WTC11 (cell line): ENCODE data around the gene ADCYAP1R1.

ENCODE experiments used
- CTCF ChIP-seq: fragments of 200-600 bp; IDR thresholded peaks from 2 replicates; pipeline ENCODE4 v1.8.0; 2022; ENCODE audit warnings: antibody characterized with exemption
- SP1 ChIP-seq: sonication (generic); formaldehyde crosslinking; conservative IDR thresholded peaks from 2 replicates; pipeline ENCODE4 v1.8.1; 2022; ENCODE audit warnings: missing genetic modification reagents
- ZNF138 ChIP-seq: sonication (generic); formaldehyde crosslinking; conservative IDR thresholded peaks from 2 replicates; pipeline ENCODE4 v1.8.1; 2022; ENCODE audit warnings: mild to moderate bottlenecking, moderate library complexity, missing genetic modification reagents
- ZNF232 ChIP-seq: sonication (generic); formaldehyde crosslinking; IDR thresholded peaks from 2 replicates; pipeline ENCODE4 v1.8.0; 2022; ENCODE audit warnings: mild to moderate bottlenecking, missing genetic modification reagents

DNA sequence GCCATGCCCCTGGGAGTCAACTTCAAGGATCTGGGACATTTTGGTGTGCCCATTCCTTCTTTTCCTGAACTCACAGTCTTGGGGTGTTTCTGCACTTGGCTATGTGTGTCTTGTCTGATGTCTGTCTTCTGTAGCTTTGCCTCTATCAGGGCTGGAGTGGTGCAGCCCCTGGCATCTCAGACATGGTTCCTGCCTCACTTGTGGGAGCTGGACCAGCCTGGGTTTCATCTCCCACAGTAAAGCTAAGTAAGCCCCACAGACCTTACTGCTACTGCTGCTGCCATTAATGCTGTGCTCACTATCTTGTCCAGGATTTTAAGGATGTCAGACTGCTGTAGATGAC is 59.0 kb downstream of the ADCYAP1R1 start:
- no peak for TF ChIP-seq CTCF
- no peak for TF ChIP-seq SP1 (CRISPR knock-in tag)
- TF ChIP-seq ZNF232 (CRISPR knock-in tag): no peak
- no peak for TF ChIP-seq ZNF138 (CRISPR knock-in tag)
